SK-N-SH (cell line): ENCODE measurements around the gene SYT13. TPM values are rescaled to one million over a fixed set of nuclear protein-coding genes. Genes with fewer than 3 reads are reported as not detected.

Experiments
- CTCF ChIA-PET: fragments of 300-600, 350-600 bp; formaldehyde crosslinking; extraction: SDS; loops from one replicate; lab custom pipeline; 2021; lab: Yijun Ruan, JAX
- POLR2A ChIA-PET: fragments of 350-600 bp; sonication (Branson Sonifier 250); formaldehyde crosslinking; extraction: SDS; loops from one replicate; lab custom pipeline; 2020; ENCODE audit warnings: antibody characterized with exemption, inconsistent platforms; lab: Yijun Ruan, JAX
- DNase-seq: peaks from one replicate; pipeline ENCODE4 v3.0.0; 2012
- H2AFZ ChIP-seq: fragments of 200-600 bp; sonication (generic); 2 replicates; pipeline ENCODE4 v1.8.1; 2016; ENCODE audit warnings: antibody characterized with exemption, mild to moderate bottlenecking, low read depth
- H3F3A ChIP-seq: fragments of 200-600 bp; sonication (generic); replicated peaks from 2 replicates; pipeline ENCODE3; 2016; ENCODE audit warnings: antibody characterized with exemption, mild to moderate bottlenecking; ENCODE audit not compliant: insufficient read depth
- H3K27ac ChIP-seq, 2 experiments: fragments of 200-500 bp in 1 of 2; fragments of 200-600 bp in 1 of 2; sonication (Bioruptor generic) in 1 of 2; sonication (generic), shearing (Covaris generic) in 1 of 2; 2 replicates each; pipeline versions ENCODE4 v1.5.1 to v1.6.1; 2014 to 2016; ENCODE audit warnings: low read depth in 2 of 2, inconsistent platforms in 1 of 2, low read length in 1 of 2, mild to moderate bottlenecking in 1 of 2, mixed read lengths in 1 of 2
- H3K27me3 ChIP-seq: fragments of 200-600 bp; sonication (generic), shearing (Covaris generic); 2 replicates; pipeline ENCODE4 v1.6.1; 2016; ENCODE audit warnings: mixed run types; ENCODE audit not compliant: insufficient read depth
- H3K36me3 ChIP-seq, 2 experiments: fragments of 200-500 bp in 1 of 2; fragments of 200-600 bp in 1 of 2; sonication (Bioruptor generic) in 1 of 2; sonication (generic) in 1 of 2; replicated peaks in 1 of 2; 2 replicates each; pipeline versions ENCODE3 to v1.5.1; 2014 to 2016; ENCODE audit warnings: low read length in 1 of 2, mild to moderate bottlenecking in 1 of 2; ENCODE audit not compliant: insufficient read depth in 2 of 2, control insufficient read depth in 1 of 2
- H3K4me1 ChIP-seq, 2 experiments: fragments of 200-500 bp in 1 of 2; fragments of 200-600 bp in 1 of 2; sonication (Bioruptor generic) in 1 of 2; sonication (generic), shearing (Covaris generic) in 1 of 2; 2 replicates each; pipeline versions ENCODE4 v1.5.1 to v1.6.1; 2014 to 2016; ENCODE audit warnings: low read depth in 1 of 2, low read length in 1 of 2, mixed run types in 1 of 2; ENCODE audit not compliant: insufficient read depth in 2 of 2, control insufficient read depth in 1 of 2
- H3K4me2 ChIP-seq: fragments of 200-600 bp; sonication (generic), shearing (Covaris generic); 2 replicates; pipeline ENCODE4 v1.6.1; 2017; ENCODE audit warnings: mixed run types
- H3K4me3 ChIP-seq, 2 experiments: fragments of 200-500 bp in 1 of 2; fragments of 200-600 bp in 1 of 2; sonication (Bioruptor generic) in 1 of 2; sonication (generic), shearing (Covaris generic) in 1 of 2; 2 replicates each; pipeline versions ENCODE4 v1.5.1 to v1.8.1; 2014 to 2016; ENCODE audit warnings: low read depth in 2 of 2, inconsistent platforms in 1 of 2, low read length in 1 of 2, mild to moderate bottlenecking in 1 of 2, mixed read lengths in 1 of 2, moderate library complexity in 1 of 2
- H3K79me2 ChIP-seq: fragments of 200-600 bp; sonication (generic); 2 replicates; pipeline ENCODE4 v1.8.1; 2017; ENCODE audit warnings: mild to moderate bottlenecking; ENCODE audit not compliant: insufficient read depth
- H3K9ac ChIP-seq: fragments of 200-600 bp; sonication (generic); 2 replicates; pipeline ENCODE4 v1.6.1; 2017; ENCODE audit warnings: mixed run types
- H3K9me2 ChIP-seq: fragments of 200-600 bp; sonication (generic); 2 replicates; pipeline ENCODE4 v1.6.1; 2017; ENCODE audit warnings: mixed run types
- H3K9me3 ChIP-seq: fragments of 200-600 bp; sonication (generic); 2 replicates; pipeline ENCODE4 v1.6.1; 2017; ENCODE audit warnings: mixed run types, mild to moderate bottlenecking, moderate library complexity
- H4K20me1 ChIP-seq: fragments of 200-600 bp; sonication (generic); 2 replicates; pipeline ENCODE4 v1.6.1; 2017; ENCODE audit warnings: mild to moderate bottlenecking, mixed run types; ENCODE audit not compliant: insufficient read depth
- ELF1 ChIP-seq: IDR thresholded peaks from 2 replicates; pipeline ENCODE4 v1.4.0; 2012
- EP300 ChIP-seq, 2 experiments: IDR thresholded peaks; 2 replicates each; pipeline versions ENCODE4 v1.4.0 to v1.6.1; 2012; ENCODE audit warnings: borderline replicate concordance in 1 of 2, low read depth in 1 of 2, low read length in 1 of 2
- FOXM1 ChIP-seq: IDR thresholded peaks from 2 replicates; pipeline ENCODE4 v1.4.0; 2012; ENCODE audit warnings: low read depth, mild to moderate bottlenecking
- JUND ChIP-seq: IDR thresholded peaks from 2 replicates; pipeline ENCODE4 v1.4.0; 2012
- MEF2A ChIP-seq: IDR thresholded peaks from 2 replicates; pipeline ENCODE4 v1.4.0; 2012; ENCODE audit warnings: low read depth, borderline replicate concordance
- MXI1 ChIP-seq: IDR thresholded peaks from 2 replicates; pipeline ENCODE4 v1.6.1; 2012; ENCODE audit warnings: mild to moderate bottlenecking, low read depth, low read length, improper control_type of control experiment
- NFIC ChIP-seq: IDR thresholded peaks from 2 replicates; pipeline ENCODE4 v1.4.0; 2012; ENCODE audit warnings: borderline replicate concordance
- NRF1 ChIP-seq: IDR thresholded peaks from 2 replicates; pipeline ENCODE4 v1.6.1; 2012; ENCODE audit warnings: low read depth, mild to moderate bottlenecking, low read length
- POLR2AphosphoS5 ChIP-seq: IDR thresholded peaks from 2 replicates; pipeline ENCODE4 v1.6.1; 2012; ENCODE audit warnings: low read depth, low read length
- RAD21 ChIP-seq: IDR thresholded peaks from 2 replicates; pipeline ENCODE4 v1.6.1; 2012; ENCODE audit warnings: mild to moderate bottlenecking, low read length
- YY1 ChIP-seq: IDR thresholded peaks from 2 replicates; pipeline ENCODE4 v1.4.0; 2012; ENCODE audit warnings: low read depth, mild to moderate bottlenecking
- WGBS: methylation state at CpG from one replicate; pipeline ENCODE4 v1.1.6; 2017; ENCODE audit warnings: low lambda C conversion rate; 5-methylcytosine and 5-hydroxymethylcytosine counted together
- polyA plus RNA-seq, 3 experiments: library from polyadenylated mRNA; depleted of rRNA; stranded (reverse); fragments of >200 nt; gene quantifications; 2 replicates each; pipeline ENCODE4 v1.2.3, GENCODE V29; 2012
- TF ChIP-seq, protein P1 (sequence below): fragments of 150-350 bp; IDR thresholded peaks from 2 replicates; pipeline ENCODE4 v1.6.1; 2017; ENCODE audit warnings: antibody characterized with exemption, low read length, low read depth, borderline replicate concordance
- TF ChIP-seq, protein P2 (sequence below): IDR thresholded peaks from 2 replicates; pipeline ENCODE4 v1.4.0; 2012; ENCODE audit warnings: low read depth
- TF ChIP-seq, protein P3 (sequence below): fragments of 150-350 bp; IDR thresholded peaks from 2 replicates; pipeline ENCODE4 v1.6.1; 2016; ENCODE audit warnings: mild to moderate bottlenecking, low read depth, low read length

Gene SYT13
- polyA plus RNA-seq, 1 of the 3 experiments (the other 2 are of a cell fraction), result not detected

DNA sequence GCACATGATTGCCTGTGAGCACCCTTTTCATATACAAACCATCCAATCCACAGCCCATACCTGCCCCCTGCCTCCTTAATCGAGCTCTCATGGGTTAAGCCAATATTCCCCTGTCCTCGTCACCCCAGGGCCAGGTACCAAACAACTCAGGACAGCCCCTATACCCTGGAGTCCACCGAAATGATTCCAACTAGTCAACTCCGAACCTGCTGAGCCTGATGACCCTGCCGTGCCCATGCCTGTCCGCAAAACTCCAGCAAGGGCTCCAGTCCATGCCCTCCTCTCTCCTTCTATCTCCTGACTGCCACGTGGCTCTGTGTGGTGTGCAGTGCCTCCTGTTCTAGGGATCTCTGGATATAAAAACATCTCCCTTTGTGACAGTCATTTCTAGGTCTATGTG, 35.5 kb upstream of the SYT13 start:
- POLR2A ChIA-PET, result no interaction called here
- Histone ChIP-seq H3K79me2 (no peaks in the 10 kb centered on the region), H3K9me3 (no peaks in the 10 kb centered on the region), H4K20me1 (no peaks in the 10 kb centered on the region), H3K4me1 (no peaks in the 10 kb centered on the region), H3K9ac (no peak overlapping the region), H3K27me3 (peaks cover 19% of the 10 kb centered on the region; the same call in 1 of the 2 replicates), H3K36me3 (no peaks in the 10 kb centered on the region), H3F3A (no peaks in the 10 kb centered on the region), H3K4me3 (no peak overlapping the region), H2AFZ (no peak overlapping the region), H3K9me2 (no peaks in the 10 kb centered on the region; the same call in 1 of the 2 replicates), H3K4me2 (no peak overlapping the region), H3K27ac (no peak overlapping the region)
- TF ChIP-seq NRF1, result no peak
- 33% methylated on average over 7 of the region's 7 CpGs for WGBS
- CTCF ChIA-PET, result interaction anchor here (0.8 to 2.0 kb wide), 5 partner anchors 18 to 394 kb away, joined by 4 to 6 read pairs (median 5); no protein-coding TSS in a partner anchor
- no peak for DNase-seq

DNA sequence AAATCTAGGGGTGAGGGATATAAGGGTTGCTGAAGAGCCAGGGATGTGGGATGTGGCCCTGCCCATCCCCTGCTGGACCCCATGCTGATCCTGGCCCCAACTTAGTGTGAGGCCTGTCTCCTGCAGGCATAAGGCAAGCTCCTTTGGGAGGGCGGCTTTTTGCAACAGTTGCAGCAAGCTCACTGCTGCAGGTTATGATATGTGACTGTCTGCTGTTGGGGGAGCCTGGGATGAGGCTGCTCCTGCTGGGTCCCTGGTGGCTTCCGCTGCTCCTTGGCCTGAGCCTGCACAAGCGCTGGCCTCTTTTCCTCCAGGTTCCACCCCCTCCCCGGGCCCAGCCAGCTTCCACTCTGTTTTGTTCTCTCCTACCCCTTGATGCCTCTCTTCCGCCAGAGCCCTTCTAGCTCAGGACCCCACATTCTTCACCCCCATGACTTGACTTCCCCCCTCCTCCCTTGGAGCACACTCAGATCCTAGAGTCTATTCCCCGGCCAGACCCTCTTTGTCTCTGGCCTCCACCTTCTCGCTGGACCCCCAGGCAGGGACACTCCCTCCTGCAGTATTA, 35.0 kb upstream of the SYT13 start:
- H3K79me2 ChIP-seq, result no peaks in the 10 kb centered on the region
- TF ChIP-seq FOXM1, result no peak
- TF ChIP-seq, protein P1, sequence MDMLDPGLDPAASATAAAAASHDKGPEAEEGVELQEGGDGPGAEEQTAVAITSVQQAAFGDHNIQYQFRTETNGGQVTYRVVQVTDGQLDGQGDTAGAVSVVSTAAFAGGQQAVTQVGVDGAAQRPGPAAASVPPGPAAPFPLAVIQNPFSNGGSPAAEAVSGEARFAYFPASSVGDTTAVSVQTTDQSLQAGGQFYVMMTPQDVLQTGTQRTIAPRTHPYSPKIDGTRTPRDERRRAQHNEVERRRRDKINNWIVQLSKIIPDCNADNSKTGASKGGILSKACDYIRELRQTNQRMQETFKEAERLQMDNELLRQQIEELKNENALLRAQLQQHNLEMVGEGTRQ, result no peak
- DNase-seq, result no peak
- H3K4me1 ChIP-seq, result no peaks in the 10 kb centered on the region
- H3K4me2 ChIP-seq, result no peak overlapping the region
- no peaks in the 10 kb centered on the region; the same call in 1 of the 2 replicates for H3K9me2 ChIP-seq
- H3K27me3 ChIP-seq, result peaks cover 19% of the 10 kb centered on the region; the same call in 1 of the 2 replicates
- no peaks in the 10 kb centered on the region for H3K9me3 ChIP-seq
- H4K20me1 ChIP-seq, result no peaks in the 10 kb centered on the region
- no peak overlapping the region for H2AFZ ChIP-seq
- H3F3A ChIP-seq, result no peaks in the 10 kb centered on the region
- CTCF ChIA-PET, result interaction anchor here (0.9 to 3.3 kb wide), 6 partner anchors 10 to 385 kb away, joined by 3 to 9 read pairs (median 4); no protein-coding TSS in a partner anchor
- no peak overlapping the region for H3K4me3 ChIP-seq
- H3K27ac ChIP-seq, result no peak overlapping the region
- WGBS, result 32% methylated on average over 6 of the region's 7 CpGs
- H3K36me3 ChIP-seq, result no peaks in the 10 kb centered on the region
- POLR2A ChIA-PET, result no interaction called here
- H3K9ac ChIP-seq, result no peak overlapping the region

DNA sequence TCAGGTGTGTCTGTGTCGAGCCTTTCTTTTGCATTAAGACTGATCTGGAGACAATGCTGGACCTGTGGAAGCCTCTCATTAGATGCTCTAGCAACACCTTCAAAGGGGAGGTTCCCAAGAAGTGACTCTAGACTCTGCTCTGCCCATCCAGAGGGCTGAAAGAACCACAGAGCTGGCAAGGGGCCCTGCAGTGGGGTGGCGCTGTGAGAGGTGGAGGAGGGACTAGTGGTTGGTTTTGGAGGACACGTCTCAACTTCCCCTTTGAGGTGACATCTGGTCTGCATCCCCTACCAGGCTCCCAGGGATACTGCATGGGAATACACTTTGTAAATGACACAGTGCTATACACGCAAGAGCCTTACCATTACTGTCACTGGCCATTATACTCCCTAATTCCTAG, 34.2 kb upstream of the SYT13 start:
- Histone ChIP-seq H3K79me2 (no peaks in the 10 kb centered on the region), H3K9ac (no peak overlapping the region), H4K20me1 (no peaks in the 10 kb centered on the region), H3K27me3 (peaks cover 19% of the 10 kb centered on the region; the same call in 1 of the 2 replicates), H3K4me3 (no peak overlapping the region), H3K9me3 (no peaks in the 10 kb centered on the region), H2AFZ (no peak overlapping the region), H3K27ac (no peak overlapping the region), H3K36me3 (no peaks in the 10 kb centered on the region), H3F3A (no peaks in the 10 kb centered on the region), H3K9me2 (no peaks in the 10 kb centered on the region), H3K4me1 (no peaks in the 10 kb centered on the region), H3K4me2 (no peak overlapping the region)
- ChIA-PET CTCF (interaction anchor here (1.0 to 3.3 kb wide), 5 partner anchors 11 to 384 kb away, joined by 3 to 9 read pairs (median 4); no protein-coding TSS in a partner anchor), POLR2A (no interaction called here)
- no peak for DNase-seq
- 47% methylated on average over 4 of the region's 4 CpGs for WGBS
- TF ChIP-seq RAD21 (no peak), POLR2AphosphoS5 (no peak), JUND (no peak), EP300 (IDR thresholded peaks at IDR 0.05; ENCODE audit: borderline replicate concordance in 1 of 2, low read depth in 1 of 2, low read length in 1 of 2) (no peak), MXI1 (no peak), ELF1 (no peak), YY1 (no peak), MEF2A (no peak), NFIC (no peak), NRF1 (no peak), FOXM1 (no peak)
- TF ChIP-seq, protein P2, sequence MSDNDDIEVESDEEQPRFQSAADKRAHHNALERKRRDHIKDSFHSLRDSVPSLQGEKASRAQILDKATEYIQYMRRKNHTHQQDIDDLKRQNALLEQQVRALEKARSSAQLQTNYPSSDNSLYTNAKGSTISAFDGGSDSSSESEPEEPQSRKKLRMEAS, result no peak
- TF ChIP-seq, protein P3, sequence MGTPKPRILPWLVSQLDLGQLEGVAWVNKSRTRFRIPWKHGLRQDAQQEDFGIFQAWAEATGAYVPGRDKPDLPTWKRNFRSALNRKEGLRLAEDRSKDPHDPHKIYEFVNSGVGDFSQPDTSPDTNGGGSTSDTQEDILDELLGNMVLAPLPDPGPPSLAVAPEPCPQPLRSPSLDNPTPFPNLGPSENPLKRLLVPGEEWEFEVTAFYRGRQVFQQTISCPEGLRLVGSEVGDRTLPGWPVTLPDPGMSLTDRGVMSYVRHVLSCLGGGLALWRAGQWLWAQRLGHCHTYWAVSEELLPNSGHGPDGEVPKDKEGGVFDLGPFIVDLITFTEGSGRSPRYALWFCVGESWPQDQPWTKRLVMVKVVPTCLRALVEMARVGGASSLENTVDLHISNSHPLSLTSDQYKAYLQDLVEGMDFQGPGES, result no peak
